ENCODE data around the gene HYAL3.
A peak's percentile ranks its signal among the peaks of the same experiment; 100 is the strongest.
"Not testable (repeated sequence)": the region's sequence is repeated elsewhere in the genome, so short reads cannot be mapped to it uniquely, and the experiment has no call there.

The HYAL3 gene

DNA sequence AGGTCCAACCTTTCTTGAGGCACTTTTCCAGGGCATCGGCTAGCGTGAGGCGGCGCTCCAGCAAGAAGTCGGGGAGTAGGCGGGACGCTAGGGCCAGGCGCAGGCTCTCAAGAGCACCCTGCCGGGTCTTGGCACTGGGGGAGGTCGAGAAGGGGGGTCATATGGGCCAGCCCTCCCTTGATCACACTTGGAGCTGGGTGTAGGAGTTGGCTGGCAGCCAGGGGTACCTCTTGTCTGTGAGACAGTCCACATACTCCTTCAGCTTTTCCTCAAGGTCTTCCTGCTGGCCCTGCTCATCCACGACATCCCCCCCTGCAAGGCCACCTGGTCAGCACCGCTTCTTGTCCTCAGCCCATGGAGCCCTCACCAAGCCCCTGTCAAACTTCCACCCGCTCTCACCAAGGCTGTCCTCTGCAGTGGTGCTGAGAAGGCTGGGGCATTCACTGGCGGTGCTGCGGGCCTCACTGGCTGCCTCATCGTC lies 9.0 kb downstream of the HYAL3 start:
- DNase-seq (ENCODE audit: low read depth in 2 of 2): no peak

DNA sequence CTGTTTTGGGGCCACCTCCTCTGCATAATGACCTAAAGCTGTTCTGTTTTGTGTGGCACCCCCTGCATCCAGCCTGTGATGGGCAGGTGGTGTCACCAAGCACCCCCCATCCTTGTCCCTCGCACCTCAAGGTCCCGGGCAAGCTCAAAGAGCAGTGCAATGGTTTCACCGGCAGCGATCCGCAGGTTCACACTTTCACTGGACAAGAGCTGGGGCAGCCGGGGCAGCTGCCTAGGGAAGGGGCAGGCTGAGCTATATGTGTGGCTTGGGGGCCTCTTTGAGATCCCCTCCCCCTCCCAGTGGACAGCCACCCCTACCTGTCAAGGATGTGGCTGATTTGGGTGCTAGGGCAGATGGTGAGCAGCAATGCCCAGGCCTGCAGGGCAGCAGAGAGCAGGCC lies 10.1 kb downstream of the HYAL3 start:
- no peak for DNase-seq (ENCODE audit: low read depth in 2 of 2)

DNA sequence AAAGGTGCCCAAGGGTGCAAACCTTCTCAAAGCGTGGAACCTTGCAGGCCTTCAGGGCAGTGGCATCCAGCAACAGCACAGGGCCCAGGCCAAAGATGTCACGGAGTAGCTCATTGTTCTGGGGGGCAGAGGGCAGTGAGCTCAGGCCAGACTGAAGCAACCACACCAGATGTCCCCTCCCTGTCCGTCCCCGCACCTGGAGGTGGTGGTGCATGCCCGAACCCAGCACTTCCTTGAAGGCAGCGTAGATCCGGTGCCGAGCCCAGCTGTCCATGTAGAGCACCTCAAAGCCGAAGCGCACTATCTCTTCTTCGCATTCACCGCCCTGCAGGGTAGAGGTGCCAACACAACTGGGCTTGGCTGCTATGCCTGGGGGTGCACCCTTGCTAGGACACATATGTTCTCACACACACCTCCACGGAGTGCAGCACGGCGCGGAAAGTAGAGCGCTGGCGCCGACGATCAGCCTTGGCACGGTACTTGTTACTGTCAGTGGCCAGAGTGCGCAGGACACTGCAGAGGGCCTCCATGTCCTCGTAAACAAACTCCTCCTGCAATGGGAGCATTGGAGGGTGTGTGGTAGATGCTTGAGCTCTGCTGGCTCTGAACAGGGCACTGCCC lies 10.7 kb downstream of the HYAL3 start:
- DNase-seq (ENCODE audit: low read depth in 2 of 2): no peak

DNA sequence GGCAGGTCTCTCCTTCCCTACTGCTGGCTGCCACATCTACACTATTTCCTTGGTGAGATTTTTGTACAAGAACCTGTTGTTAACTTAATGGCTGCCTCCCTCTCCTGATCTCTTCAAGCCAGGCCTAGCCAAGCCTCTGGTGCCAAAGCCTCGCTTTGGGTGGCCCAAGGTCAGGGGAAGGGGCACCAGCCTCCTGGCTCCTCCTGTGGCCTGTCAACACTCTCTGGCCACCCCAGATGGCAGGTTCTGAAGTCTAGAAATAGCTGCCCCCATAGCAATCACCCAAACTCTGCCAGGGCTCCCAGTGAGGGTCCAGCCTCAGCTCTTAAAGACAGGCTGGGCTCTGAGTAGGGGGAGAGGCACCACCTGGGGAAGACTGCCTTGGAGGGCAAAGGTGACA lies 11.9 kb downstream of the HYAL3 start:
- no peak for DNase-seq (ENCODE audit: low read depth in 2 of 2)

DNA sequence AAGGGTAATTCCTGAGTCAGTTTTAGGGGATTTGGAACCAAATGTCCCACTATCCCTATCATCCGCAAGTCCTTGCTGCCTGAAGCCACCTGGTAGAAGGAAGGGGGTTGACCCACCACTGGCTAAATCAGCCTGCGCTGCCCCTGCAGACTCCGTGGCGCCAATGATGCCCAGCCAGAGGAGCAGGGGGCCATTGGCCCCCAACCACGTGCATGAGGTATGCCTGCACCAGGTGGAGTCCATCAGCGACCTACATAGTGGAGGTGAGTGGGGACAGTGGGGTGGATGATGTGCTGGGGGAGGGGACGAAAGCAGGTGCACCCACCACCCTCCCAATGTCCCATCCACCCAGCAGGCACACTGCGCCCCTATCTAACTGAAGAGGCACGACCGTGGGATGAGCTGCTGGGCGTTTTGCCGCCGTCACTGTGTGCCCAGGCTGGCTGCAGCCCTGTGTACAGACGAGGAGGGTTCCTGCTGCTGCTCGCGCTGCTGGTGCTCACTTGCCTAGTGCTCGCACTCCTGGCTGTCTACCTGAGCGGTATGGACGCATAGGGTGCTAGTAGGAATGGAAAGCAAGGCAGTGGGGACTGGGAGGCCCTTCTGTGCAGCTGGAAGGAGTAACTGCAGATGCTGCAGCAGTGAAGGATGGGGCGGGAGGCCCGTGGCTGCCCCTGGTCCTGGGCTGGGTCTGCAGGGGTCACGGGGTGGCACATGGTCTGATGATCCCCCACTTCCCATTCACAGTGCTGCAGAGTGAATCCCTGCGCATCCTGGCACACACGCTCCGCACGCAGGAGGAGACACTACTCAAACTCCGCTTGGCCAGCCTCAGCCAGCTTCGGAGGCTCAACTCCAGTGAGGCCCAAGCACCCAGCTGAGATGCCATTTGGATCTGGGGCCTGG lies 12.6 kb downstream of the HYAL3 start:
- no peak for DNase-seq (ENCODE audit: low read depth in 2 of 2)

DNA sequence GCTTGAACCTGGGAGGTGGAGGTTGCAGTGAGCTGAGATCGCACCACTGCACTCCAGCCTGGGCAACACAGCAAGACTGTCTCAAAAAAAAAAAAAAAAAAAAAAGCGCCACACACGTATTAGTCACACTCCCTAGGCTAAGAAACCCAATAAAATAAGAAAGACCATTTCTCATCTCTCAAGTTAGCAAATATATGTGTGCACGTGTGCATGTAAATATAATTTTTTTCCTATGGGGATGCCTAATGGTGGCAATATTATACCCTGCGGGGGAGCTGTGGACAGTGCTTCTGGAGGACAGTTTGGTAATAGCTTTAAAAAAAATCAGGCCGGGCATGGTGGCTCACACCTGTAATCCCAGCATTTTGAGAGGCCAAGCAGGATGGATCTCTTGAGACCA lies 15.1 kb downstream of the HYAL3 start:
- not testable (repeated sequence) for DNase-seq (ENCODE audit: low read depth in 2 of 2)

DNA sequence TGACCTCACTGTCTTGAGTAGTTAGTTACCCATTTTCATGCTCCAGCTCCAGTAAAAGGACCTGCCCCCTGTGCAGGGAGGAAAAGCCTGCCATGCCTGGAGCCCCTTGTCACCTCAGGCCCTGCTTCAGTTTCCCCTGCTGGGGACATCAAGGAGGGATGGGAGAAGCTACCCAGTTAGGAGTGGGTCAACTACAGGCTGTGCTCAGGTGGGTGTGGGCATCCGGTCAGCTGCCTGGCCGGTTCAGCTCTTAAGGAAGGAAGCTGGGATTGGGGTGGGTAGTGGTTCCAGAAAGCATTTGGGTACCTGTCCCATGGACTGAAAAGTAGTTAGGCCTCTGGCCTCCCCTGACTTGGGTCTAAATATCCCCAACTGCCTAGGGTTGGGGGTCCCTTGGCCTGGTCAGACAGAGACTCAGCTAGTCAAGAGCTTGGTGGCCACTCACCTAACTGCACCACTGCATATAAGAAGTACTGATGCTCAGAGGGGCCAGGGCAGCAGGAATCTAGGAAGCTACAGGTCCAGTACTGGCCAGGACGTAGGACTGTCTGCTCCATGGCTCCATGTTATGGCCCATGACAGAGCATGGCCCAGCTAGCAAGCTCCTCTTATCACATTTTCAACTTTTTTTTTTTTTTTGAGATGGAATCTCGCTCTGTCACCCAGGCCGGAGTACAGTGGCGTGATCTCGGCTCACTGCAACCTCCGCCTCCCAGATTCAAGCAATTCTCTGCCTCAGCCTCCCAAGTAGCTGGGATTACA lies 19.8 kb downstream of the HYAL3 start:
- no peak for DNase-seq (ENCODE audit: low read depth in 2 of 2)

DNA sequence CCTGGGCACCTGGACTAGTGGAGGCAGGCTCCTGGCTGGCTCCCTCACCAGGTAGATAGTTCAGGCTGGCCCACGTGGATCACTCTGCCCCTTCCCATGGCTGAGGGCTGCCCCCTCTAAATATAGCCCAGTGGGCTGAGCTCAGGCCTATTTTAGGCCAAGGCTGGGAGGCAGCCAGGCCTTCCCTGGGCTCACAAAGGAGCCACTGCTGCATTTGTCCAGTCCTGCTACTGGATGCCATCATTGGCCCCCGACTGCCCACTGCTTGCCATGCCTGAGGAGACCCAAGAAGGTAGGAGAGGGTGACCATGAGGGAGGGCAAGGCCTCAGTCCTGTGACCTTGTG lies 20.4 kb downstream of the HYAL3 start, which contains the start of gene LSMEM2:
Gene LSMEM2 (plus strand): TSS at position 208 of the 345 bp plus-strand sequence. CDS start 27 bp downstream, at position 235.
- DNase-seq (ENCODE audit: low read depth in 2 of 2): no peak

DNA sequence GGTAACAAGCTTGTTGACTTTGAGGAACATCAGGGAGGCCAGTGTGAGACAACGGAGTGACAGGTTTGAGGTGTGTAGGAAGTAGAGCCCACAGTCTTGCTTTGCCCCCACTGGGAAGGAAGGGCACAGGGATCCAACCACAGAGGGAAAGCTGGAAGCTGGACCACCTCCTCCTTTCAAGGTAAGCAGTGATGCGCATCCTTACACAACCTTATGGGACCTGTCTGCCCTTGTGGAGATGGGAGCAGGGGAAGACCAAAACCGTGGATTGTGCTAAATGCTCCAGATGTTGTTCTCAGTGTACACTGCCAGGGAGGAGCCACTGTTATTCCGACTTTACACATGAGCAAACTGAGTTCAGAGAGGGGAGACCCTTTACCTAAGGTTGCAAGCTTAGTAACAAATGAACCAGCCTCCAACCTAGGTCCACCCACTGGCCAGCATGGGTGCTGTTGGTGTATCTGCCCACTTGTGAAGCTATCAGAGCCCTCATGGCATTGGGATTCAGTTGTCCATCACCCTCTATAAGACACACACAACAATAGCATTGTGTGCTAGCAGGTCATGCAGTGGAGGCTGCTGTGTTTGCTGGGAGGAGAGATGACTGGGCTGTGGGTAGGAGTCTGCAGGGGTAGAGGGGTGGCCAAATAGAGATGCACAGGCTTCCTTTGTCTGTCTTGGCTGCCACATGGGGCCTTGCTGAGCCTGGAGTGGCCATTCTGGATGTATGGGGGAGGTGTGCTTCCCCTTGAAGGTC lies 20.9 kb downstream of the HYAL3 start:
- DNase-seq (ENCODE audit: low read depth in 2 of 2): no peak

DNA sequence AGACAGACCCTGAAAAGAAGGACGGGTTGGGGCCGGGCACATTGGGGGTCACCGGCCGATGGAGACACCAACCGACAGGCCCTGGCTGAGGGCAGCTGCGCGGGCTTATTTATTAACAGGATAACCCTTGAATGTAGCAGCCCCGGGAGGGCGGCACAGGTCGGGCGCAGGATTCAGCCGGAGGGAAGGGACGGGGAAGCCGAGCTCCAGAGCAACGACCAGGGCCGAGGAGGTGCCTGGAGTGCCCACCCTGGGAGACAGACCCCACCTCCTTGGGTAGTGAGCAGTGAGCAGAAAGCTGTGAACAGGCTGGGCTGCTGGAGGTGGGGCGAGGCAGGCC lies 22.5 kb downstream of the HYAL3 start:
- no peak for DNase-seq (ENCODE audit: low read depth in 2 of 2)

DNA sequence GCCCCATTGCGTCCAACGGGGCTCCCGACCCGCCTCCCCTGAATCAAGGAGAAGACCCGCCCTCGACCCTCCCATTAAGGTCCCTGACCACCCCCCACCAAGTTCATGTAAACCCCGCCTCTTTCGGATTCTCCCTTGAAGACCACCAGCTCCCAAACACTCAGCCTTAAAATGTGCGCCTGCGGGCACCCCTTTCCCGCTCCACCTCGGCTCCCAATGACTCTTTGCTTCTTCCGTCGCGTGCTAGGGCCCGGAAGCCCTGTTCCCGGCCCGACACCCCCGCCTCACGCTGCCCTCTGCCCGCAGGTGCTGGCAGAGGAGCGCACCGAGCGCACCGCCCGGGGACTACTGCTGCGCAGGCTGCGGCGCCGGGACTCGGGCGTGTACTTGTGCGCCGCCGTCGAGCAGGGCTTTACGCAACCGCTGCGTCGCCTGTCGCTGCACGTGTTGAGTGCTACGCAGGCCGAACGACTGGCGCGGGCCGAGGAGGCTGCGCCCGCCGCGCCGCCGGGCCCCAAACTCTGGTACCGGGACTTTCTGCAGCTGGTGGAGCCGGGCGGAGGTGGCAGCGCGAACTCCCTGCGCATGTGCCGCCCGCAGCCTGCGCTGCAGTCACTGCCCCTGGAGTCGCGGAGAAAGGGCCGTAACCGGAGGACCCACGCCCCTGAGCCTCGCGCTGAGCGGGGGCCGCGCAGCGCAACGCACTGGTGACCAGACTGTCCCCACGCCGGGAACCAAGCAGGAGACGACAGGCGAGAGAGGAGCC lies 23.0 kb downstream of the HYAL3 start:
- no peak for DNase-seq (ENCODE audit: low read depth in 2 of 2)

DNA sequence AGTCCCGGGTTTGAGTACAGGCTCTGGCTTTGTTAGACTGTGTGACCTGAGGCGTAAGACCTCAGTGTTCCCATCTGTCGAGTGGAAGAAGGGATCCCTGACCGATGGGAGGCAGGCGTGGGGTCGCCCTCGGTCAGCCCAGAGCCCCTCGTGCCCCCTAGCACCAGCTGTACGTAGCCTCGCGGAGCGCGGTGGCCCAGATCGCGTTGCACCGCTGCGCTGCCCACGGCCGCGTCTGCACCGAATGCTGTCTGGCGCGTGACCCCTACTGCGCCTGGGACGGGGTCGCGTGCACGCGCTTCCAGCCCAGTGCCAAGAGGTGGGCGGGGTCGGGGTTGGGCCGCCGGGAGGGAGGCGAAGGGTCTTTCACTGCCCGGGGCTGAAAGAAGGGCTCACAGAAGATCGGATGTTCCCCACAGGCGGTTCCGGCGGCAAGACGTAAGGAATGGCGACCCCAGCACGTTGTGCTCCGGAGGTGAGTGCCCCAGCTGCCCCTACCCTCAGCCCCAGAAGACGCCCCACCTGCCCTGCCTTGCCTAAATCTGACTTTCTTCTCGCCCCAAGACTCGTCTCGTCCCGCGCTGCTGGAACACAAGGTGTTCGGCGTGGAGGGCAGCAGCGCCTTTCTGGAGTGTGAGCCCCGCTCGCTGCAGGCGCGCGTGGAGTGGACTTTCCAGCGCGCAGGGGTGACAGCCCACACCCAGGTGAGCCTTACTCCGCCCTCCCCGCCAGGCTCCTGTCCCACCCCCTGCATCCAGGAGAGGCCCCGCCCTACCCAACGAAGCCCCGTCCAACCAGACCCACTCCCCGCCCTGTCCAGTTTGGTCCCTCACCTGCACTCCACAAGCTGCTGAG lies 23.8 kb downstream of the HYAL3 start:
- no peak for DNase-seq (ENCODE audit: low read depth in 2 of 2)

DNA sequence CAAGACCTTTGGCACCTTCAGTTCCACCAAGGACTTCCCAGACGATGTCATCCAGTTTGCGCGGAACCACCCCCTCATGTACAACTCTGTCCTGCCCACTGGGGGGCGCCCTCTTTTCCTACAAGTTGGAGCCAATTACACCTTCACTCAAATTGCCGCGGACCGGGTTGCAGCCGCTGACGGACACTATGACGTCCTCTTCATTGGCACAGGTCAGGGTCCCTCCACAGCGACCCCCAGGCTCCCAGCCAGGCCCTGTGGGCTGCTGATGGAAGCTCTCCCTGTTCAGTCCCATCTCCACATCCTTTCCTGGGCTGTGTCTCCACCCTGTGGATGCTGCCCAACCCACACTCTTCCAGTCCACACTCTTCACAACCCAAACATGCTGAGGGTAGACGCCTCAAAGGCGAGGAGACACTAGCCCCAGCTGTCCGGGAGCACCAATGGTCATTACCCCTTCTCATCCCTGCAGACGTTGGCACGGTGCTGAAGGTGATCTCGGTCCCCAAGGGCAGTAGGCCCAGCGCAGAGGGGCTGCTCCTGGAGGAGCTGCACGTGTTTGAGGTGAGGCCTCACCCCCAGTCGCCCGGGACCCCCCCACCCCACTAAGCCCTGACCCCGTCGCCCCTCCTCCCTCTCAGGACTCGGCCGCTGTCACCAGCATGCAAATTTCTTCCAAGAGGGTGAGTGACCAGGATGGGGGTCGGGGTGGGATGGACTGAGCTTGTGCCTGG lies 24.7 kb downstream of the HYAL3 start:
- peak in 1 of 2 donors; percentile 55 for DNase-seq (ENCODE audit: low read depth in 2 of 2)

DNA sequence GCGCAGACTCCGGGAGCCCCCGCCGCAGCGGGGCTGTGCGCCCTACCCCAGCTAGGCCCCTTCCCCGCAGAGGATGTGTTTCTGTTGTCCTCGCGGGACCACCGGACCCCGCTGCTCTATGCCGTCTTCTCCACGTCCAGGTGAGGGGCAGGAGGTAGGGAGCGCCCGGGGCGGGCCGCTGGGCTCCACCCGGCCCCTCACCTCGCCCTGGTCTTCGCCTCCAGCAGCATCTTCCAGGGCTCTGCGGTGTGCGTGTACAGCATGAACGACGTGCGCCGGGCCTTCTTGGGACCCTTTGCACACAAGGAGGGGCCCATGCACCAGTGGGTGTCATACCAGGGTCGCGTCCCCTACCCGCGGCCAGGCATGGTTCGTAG lies 25.5 kb downstream of the HYAL3 start:
- no peak for DNase-seq (ENCODE audit: low read depth in 2 of 2)

DNA sequence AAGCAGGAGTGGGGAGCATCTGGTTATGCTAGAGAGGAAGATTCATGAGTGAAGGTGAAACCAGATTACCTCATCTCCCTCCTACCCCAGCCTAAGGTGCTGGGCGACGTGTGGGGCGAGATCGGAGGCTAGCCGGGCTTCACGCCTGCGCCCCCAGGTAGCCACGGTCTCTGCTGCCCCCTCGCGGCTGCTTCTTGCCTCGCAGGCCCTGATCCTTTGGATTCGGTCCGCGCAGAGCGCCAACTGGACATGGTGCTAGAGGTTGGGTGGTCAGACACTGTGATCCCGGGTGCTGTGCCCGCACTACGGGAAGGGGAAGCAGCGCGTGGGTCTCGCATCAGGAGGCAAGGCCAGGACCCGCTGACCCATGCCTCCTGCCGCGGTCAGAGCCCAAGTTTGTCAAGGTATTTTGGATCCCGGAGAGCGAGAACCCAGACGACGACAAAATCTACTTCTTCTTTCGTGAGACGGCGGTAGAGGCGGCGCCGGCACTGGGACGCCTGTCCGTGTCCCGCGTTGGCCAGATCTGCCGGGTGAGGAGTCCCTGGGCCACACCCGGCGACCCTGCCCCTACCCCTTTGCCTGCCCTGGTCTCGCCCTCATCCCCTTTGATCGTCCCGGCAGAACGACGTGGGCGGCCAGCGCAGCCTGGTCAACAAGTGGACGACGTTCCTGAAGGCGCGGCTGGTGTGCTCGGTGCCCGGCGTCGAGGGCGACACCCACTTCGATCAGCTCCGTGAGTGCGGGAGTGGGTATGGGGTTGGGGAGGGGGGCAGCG lies 26.1 kb downstream of the HYAL3 start:
- DNase-seq (ENCODE audit: low read depth in 2 of 2): peak; percentile 73 to 86

DNA sequence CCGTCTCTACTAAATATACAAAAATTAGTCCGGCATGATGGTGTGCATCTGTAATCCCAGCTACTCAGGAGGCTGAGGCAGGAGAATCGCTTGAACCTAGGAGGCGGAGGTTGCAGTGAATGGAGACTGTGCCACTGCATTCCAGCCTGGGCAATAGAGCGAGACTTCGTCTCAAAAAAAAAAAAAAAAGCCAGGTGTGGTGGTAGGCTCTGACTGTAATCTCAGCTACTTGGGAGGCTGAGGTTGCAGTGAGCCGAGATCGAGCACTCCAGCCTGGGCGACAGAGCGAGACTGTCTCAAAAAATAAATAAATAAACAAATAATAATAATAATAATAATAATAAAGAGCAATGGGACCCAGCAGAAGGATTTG lies 26.7 kb downstream of the HYAL3 start:
- DNase-seq (ENCODE audit: low read depth in 2 of 2): not testable (repeated sequence)

DNA sequence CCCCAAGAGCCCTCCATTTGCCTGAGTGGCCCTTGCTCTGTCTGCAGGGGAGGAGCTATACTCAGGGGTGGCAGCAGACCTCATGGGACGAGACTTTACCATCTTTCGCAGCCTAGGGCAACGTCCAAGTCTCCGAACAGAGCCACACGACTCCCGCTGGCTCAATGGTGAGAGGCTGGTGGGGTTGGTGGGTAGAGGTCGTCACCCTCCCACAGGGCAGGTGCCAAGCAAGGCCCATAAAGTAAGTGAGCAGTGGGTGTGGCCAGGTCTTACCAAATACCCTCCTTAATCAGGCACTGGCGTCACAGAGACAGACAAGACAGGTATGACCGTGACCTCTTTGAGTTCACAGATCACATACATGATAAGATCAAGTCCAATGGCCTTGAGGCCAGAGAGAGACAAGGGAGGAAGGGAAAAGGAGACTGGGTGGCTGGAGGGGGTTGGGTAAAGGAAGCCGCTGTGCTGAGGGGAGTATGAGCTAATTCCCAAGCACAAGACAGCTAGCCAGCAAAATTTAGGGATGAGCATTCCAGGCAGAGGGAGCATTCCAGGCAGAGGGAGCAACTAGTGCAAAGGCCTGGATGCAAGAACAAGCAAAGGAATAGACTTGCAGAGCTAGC lies 27.8 kb downstream of the HYAL3 start:
- no peak for DNase-seq (ENCODE audit: low read depth in 2 of 2)

Data from stimulated activated CD8-positive, alpha-beta memory T cell treated with anti-CD3 and anti-CD28 coated beads, Interleukin-7, amount 100 ng/mL, for 1 hour (primary cell).